Progenitor cell of endocrine pancreas (in vitro differentiated cells): ENCODE measurements around the gene OPA1. TPM values are rescaled to one million over a fixed set of nuclear protein-coding genes. Genes with fewer than 3 reads are reported as not detected.
A peak's percentile ranks its signal among the peaks of the same experiment; 100 is the strongest.

Source experiments
- DNase-seq: peaks from one replicate; pipeline ENCODE4 v3.0.0; 2021; ENCODE audit warnings: low spot score; ENCODE audit not compliant: unreplicated experiment
- H3K27ac Mint-ChIP-seq: 2 replicates; pipeline ENCODE4 v1.8.0; 2021; ENCODE audit warnings: mild to moderate bottlenecking, moderate library complexity, mixed read lengths
- H3K27me3 Mint-ChIP-seq: 2 replicates; pipeline ENCODE4 v1.8.0; 2021; ENCODE audit warnings: mixed read lengths
- H3K36me3 Mint-ChIP-seq: 2 replicates; pipeline ENCODE4 v1.8.0; 2022; ENCODE audit warnings: mixed read lengths; ENCODE audit not compliant: insufficient read depth
- H3K4me1 Mint-ChIP-seq: 2 replicates; pipeline ENCODE4 v1.8.0; 2021; ENCODE audit warnings: low read depth, mixed read lengths
- H3K4me3 Mint-ChIP-seq: 2 replicates; pipeline ENCODE4 v1.8.0; 2021; ENCODE audit warnings: low read depth, mild to moderate bottlenecking, moderate library complexity, mixed read lengths
- H3K9me3 Mint-ChIP-seq: 2 replicates; pipeline ENCODE4 v1.8.0; 2021; ENCODE audit warnings: low read depth, mixed read lengths
- total RNA-seq: library from RNA; stranded (reverse); gene quantifications from 2 replicates; pipeline ENCODE4 v1.2.1, GENCODE V29; 2021
- TF ChIP-seq, protein P1 (sequence below): fragments of 200-600 bp; sonication (generic); IDR thresholded peaks from one replicate; pipeline ENCODE4 v1.5.0; 2021; ENCODE audit warnings: antibody characterized with exemption, mild to moderate bottlenecking; ENCODE audit not compliant: unreplicated experiment

OPA1 gene
- total RNA-seq, 1 donor from 2014 or later = 60.8 TPM

DNA sequence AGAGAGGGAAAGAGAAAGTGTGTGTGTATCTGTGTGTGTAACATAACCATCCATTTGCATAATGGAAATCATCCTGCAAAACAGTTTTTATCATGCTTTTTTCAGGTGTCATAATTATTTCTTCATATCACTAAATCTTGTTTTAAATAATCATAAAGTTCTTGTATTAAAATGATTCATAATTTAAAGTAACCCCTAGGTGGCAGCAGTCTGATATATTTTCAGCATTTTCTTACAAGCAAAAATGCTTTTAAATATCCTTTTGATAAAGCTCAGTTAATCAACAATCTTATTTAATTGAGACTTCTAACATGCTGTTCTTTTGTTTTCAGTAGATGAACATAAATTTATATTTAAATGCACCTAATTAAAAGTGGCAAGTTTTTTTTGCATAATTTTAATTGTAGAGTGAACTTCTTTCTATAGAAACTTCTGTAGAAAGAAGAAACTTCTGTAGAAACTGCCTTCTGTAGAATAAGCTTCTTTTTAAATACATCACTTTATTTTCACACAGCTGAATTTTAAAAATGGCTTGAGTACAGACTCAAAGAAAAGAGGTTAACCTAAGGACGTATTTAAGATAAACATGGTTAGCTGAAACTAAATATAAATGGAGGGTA, 72.5 kb downstream of the OPA1 start:
- TF ChIP-seq, protein P1, sequence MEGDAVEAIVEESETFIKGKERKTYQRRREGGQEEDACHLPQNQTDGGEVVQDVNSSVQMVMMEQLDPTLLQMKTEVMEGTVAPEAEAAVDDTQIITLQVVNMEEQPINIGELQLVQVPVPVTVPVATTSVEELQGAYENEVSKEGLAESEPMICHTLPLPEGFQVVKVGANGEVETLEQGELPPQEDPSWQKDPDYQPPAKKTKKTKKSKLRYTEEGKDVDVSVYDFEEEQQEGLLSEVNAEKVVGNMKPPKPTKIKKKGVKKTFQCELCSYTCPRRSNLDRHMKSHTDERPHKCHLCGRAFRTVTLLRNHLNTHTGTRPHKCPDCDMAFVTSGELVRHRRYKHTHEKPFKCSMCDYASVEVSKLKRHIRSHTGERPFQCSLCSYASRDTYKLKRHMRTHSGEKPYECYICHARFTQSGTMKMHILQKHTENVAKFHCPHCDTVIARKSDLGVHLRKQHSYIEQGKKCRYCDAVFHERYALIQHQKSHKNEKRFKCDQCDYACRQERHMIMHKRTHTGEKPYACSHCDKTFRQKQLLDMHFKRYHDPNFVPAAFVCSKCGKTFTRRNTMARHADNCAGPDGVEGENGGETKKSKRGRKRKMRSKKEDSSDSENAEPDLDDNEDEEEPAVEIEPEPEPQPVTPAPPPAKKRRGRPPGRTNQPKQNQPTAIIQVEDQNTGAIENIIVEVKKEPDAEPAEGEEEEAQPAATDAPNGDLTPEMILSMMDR = peak; percentile 76
- Mint-ChIP-seq H3K4me3 (no peak overlapping the region), H3K9me3 (no peaks in the 10 kb centered on the region), H3K36me3 (peaks cover 17% of the 10 kb centered on the region), H3K27ac (no peak overlapping the region), H3K27me3 (no peaks in the 10 kb centered on the region), H3K4me1 (no peaks in the 10 kb centered on the region)
- no peak for DNase-seq

DNA sequence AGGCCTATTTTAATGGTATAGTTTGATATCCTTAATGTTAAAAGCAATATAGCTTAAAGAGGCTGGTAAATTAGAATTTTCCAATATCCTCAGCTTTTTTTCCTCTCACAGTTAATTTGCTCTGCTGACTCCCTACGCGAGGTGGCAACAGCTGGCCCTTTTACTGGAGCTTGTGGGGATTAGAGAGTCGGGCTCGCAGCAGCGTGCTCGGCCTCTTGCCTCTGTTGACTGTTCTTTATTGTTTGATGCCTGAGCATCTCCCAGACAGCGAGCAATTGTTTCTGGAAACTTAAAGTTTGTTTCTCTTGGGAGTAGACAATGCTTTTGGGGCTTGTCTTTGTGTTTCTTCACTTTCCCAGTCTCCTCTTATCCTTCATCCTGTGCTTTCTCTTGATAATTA, 80.8 kb downstream of the OPA1 start:
- TF ChIP-seq, protein P1 = peak; percentile 42
- no peak for DNase-seq
- Mint-ChIP-seq H3K27ac (no peak overlapping the region), H3K9me3 (no peaks in the 10 kb centered on the region), H3K4me1 (peaks cover 11% of the 10 kb centered on the region), H3K36me3 (peaks cover 19% of the 10 kb centered on the region), H3K27me3 (no peaks in the 10 kb centered on the region), H3K4me3 (no peak overlapping the region)

DNA sequence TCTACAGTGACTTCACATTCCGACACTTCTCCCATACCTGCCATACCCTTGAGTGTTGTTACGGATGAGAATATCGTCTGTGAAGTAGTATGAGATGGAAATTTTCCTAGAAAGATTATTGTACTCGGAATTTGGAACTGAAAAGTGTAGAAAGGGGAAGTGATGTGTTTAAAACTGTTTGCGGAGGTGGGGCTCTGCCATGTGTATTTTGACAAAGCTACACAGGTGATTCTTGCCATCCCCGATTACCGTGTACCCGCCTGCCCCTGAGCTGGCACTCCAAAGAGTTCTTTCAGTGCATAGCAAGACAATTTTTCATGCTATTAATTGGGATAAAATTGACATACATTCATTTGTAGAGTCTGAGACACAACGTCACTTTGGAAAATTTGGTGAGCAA, 81.7 kb downstream of the OPA1 start:
- TF ChIP-seq, protein P1 = no peak
- no peaks in the 10 kb centered on the region for H3K9me3 Mint-ChIP-seq
- no peak overlapping the region for H3K27ac Mint-ChIP-seq
- H3K4me1 Mint-ChIP-seq = peaks cover 11% of the 10 kb centered on the region
- no peaks in the 10 kb centered on the region for H3K27me3 Mint-ChIP-seq
- peaks cover 17% of the 10 kb centered on the region for H3K36me3 Mint-ChIP-seq
- no peak for DNase-seq
- no peak overlapping the region for H3K4me3 Mint-ChIP-seq

DNA sequence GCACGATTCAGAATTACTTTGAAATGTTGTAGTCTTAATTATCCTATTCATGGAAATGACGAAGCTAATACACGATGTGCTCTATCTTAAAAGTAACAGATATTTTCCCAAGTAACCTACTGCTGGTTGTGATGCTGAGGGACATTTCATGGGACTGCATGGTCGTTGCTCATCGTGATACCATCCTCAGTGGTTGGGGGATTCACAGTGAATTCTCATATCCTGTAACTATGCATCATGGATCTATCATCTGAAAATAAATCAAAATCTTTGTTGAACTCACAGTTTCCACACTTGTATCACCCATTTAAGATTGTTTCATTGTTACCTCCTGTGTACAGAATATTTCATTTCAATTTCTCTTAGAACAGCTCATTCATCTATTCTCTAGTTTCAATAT, 84.7 kb downstream of the OPA1 start:
- H3K4me1 Mint-ChIP-seq = peaks cover 17% of the 10 kb centered on the region
- DNase-seq = no peak
- no peak overlapping the region for H3K4me3 Mint-ChIP-seq
- H3K27me3 Mint-ChIP-seq = no peaks in the 10 kb centered on the region
- H3K36me3 Mint-ChIP-seq = peaks cover 15% of the 10 kb centered on the region
- no peak overlapping the region for H3K27ac Mint-ChIP-seq
- no peaks in the 10 kb centered on the region for H3K9me3 Mint-ChIP-seq
- TF ChIP-seq, protein P1 = no peak

DNA sequence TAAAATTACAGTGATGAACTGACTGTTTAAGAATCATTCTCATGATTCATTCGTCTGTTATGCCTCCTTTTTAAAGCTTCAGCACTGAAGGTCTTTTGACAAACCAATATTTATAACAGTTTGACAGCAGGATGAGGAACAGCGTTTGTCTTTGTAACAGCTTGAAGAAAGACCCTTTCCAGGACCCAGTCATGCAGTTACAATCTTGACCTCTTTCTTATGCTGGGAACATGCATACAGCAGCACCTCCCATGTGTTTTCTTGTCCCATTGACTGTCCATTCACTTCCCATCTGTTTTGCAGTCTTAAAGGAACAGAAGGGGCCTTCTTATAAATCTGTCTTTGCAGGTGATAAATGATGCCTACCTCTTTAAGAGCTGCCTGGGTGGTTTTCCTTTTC, 87.2 kb downstream of the OPA1 start:
- H3K4me3 Mint-ChIP-seq = no peak overlapping the region
- H3K36me3 Mint-ChIP-seq = peaks cover 17% of the 10 kb centered on the region
- no peak overlapping the region for H3K27ac Mint-ChIP-seq
- TF ChIP-seq, protein P1 = no peak
- H3K27me3 Mint-ChIP-seq = no peaks in the 10 kb centered on the region
- no peaks in the 10 kb centered on the region for H3K9me3 Mint-ChIP-seq
- DNase-seq = no peak
- H3K4me1 Mint-ChIP-seq = peaks cover 14% of the 10 kb centered on the region
